Keratinocyte (primary cell): ENCODE results near the gene ING4. TPM values are rescaled to one million over a fixed set of nuclear protein-coding genes. Genes with fewer than 3 reads are reported as not detected.

ENCODE experiments used
- DNase-seq: peaks from one replicate; pipeline ENCODE4 v3.0.0-alpha.2; 2011; ENCODE audit warnings: low read depth, missing footprints, low spot score
- FAIRE-seq: peaks from 2 replicates; lab custom pipeline; 2011; peaks lifted over from hg19 to GRCh38; lab: Jason Lieb, UNC
- H2AFZ ChIP-seq: 2 replicates; pipeline ENCODE4 v1.6.0; 2012; ENCODE audit warnings: low read length, control low read depth, inconsistent platforms; ENCODE audit not compliant: control insufficient read depth
- H3K27ac ChIP-seq: 2 replicates; pipeline ENCODE4 v1.5.1; 2011; ENCODE audit warnings: low read length; ENCODE audit not compliant: control insufficient read depth, insufficient read depth
- H3K27me3 ChIP-seq: 3 replicates; pipeline ENCODE4 v1.6.0; 2011; ENCODE audit warnings: low read length; ENCODE audit not compliant: control insufficient read depth, insufficient read depth; ENCODE audit errors: extremely low read depth
- H3K36me3 ChIP-seq, 2 experiments: 2 replicates in 1 of 2; 3 replicates in 1 of 2; pipeline ENCODE4 v1.5.1; 2011; ENCODE audit warnings: low read length in 2 of 2, mild to moderate bottlenecking in 1 of 2; ENCODE audit not compliant: control insufficient read depth in 2 of 2, insufficient read depth in 2 of 2; ENCODE audit errors: extremely low read depth in 1 of 2
- H3K4me1 ChIP-seq: 3 replicates; pipeline ENCODE4 v1.5.1; 2011; ENCODE audit warnings: low read length; ENCODE audit not compliant: control insufficient read depth, insufficient read depth; ENCODE audit errors: extremely low read depth
- H3K4me2 ChIP-seq: 3 replicates; pipeline ENCODE4 v1.6.0; 2011; ENCODE audit warnings: low read depth, low read length; ENCODE audit not compliant: control insufficient read depth, insufficient read depth; ENCODE audit errors: extremely low read depth
- H3K4me3 ChIP-seq, 3 experiments: fragments of 200-600 bp in 1 of 3; sonication (generic) in 1 of 3; 2 replicates in 2 of 3; 3 replicates in 1 of 3; pipeline ENCODE4 v1.5.1; 2011 to 2016; ENCODE audit warnings: low read length in 3 of 3, mild to moderate bottlenecking in 3 of 3, control low read depth in 2 of 3, inconsistent platforms in 1 of 3, low read depth in 1 of 3, mixed read lengths in 1 of 3, mixed run types in 1 of 3, moderate library complexity in 1 of 3; ENCODE audit not compliant: control insufficient read depth in 2 of 3, insufficient read depth in 2 of 3; ENCODE audit errors: extremely low read depth in 1 of 3
- H3K79me2 ChIP-seq: 2 replicates; pipeline ENCODE4 v1.6.0; 2012; ENCODE audit warnings: low read length; ENCODE audit not compliant: control insufficient read depth, insufficient read depth
- H3K9ac ChIP-seq: 3 replicates; pipeline ENCODE4 v1.6.0; 2011; ENCODE audit warnings: low read length; ENCODE audit not compliant: control insufficient read depth, insufficient read depth; ENCODE audit errors: extremely low read depth
- H3K9me1 ChIP-seq: 3 replicates; pipeline ENCODE4 v1.6.0; 2011; ENCODE audit warnings: low read length; ENCODE audit not compliant: control insufficient read depth, insufficient read depth; ENCODE audit errors: extremely low read depth
- H3K9me3 ChIP-seq: 2 replicates; pipeline ENCODE4 v1.5.1; 2012; ENCODE audit warnings: low read depth, low read length; ENCODE audit not compliant: control insufficient read depth
- H4K20me1 ChIP-seq: 3 replicates; pipeline ENCODE4 v1.6.0; 2011; ENCODE audit warnings: low read length; ENCODE audit not compliant: control insufficient read depth, insufficient read depth; ENCODE audit errors: extremely low read depth
- CTCF ChIP-seq, 3 experiments: IDR thresholded peaks in 1 of 3; conservative IDR thresholded peaks in 1 of 3; optimal IDR thresholded peaks in 1 of 3; 2 replicates in 2 of 3; 3 replicates in 1 of 3; pipeline versions ENCODE3 to v1.5.1; 2011; ENCODE audit warnings: low read length in 3 of 3, mild to moderate bottlenecking in 3 of 3, moderate library complexity in 2 of 3, control low read depth in 1 of 3, inconsistent platforms in 1 of 3; ENCODE audit not compliant: insufficient read depth in 2 of 3; ENCODE audit errors: extremely low read depth in 1 of 3
- EZH2 ChIP-seq: IDR thresholded peaks from one replicate; pipeline ENCODE4 v1.6.1; 2012; ENCODE audit warnings: inconsistent platforms, mild to moderate bottlenecking, low read length, moderate library complexity
- dilution Hi-C: fragments of 300-500 bp; cut with MboI; formaldehyde crosslinking; loops from one replicate; pipeline ENCODE4 v1.7.0; 2020; ENCODE audit warnings: low sequenced_read_pairs; ENCODE audit not compliant: extremely low pct_ligation_motif_present
- polyA plus RNA-seq, 5 experiments: library from polyadenylated mRNA; depleted of rRNA in 3 of 5; stranded (reverse) in 3 of 5; stranded (forward) in 1 of 5; unstranded in 1 of 5; fragments of >200 nt; gene quantifications; 1 replicate in 1 of 5; 2 replicates in 3 of 5; 3 replicates in 1 of 5; pipeline versions ENCODE4 v1.2.1 to v1.2.3, GENCODE V29; 2011 to 2012; ENCODE audit warnings: missing spikeins in 2 of 5, low read depth in 1 of 5, low replicate concordance in 1 of 5

The ING4 gene
- polyA plus RNA-seq, 1 donor (not counting 4 experiments of a cell fraction or from before 2014, with no cell fraction given) = 30.4 TPM

- H3K9me3 ChIP-seq = peaks cover 17% of the 10 kb centered on the region
- peaks cover 9% of the 10 kb centered on the region for H3K27me3 ChIP-seq
- peak within 1 kb of the TSS; percentile 51 for H3K4me2 ChIP-seq
- no peaks in the 10 kb centered on the region for H4K20me1 ChIP-seq
- no peaks in the 10 kb centered on the region for H3K9me1 ChIP-seq
- DNase-seq (no peak), FAIRE-seq (no peak)
- H3K4me3 ChIP-seq = no peak within 1 kb of the TSS
- no peak for TF ChIP-seq EZH2
- TF ChIP-seq CTCF (optimal IDR thresholded peaks at IDR 0.05 in 1 of 3, IDR thresholded peaks at IDR 0.05 in 1 of 3, conservative IDR thresholded peaks at IDR 0.05 in 1 of 3; ENCODE audit: extremely low read depth in 1 of 3, insufficient read depth in 2 of 3, low read length in 3 of 3) = no peak
- no peak within 1 kb of the TSS for H3K9ac ChIP-seq
- H3K4me1 ChIP-seq = no peaks in the 10 kb centered on the region
- H3K79me2 ChIP-seq = no peaks in the 10 kb centered on the region
- H3K36me3 ChIP-seq = peaks cover 6 to 9% of the 10 kb centered on the region in 2 experiments
- H3K27ac ChIP-seq = no peak within 1 kb of the TSS
- dilution Hi-C loops = no loop called here
- no peak within 1 kb of the TSS for H2AFZ ChIP-seq
Observed at GRCh38 chr12:6647083-6647604, 15.8 kb downstream of the ING4 start, which contains the start of gene ACRBP. ACRBP (minus strand) TSS chr12:6647432; CDS start chr12:6647366, 66 bp downstream.

- Histone ChIP-seq H2AFZ (no peak overlapping the region), H4K20me1 (no peaks in the 10 kb centered on the region), H3K9me1 (no peaks in the 10 kb centered on the region), H3K27me3 (peaks cover 9% of the 10 kb centered on the region), H3K4me3 (no peak overlapping the region), H3K27ac (no peak overlapping the region), H3K79me2 (no peaks in the 10 kb centered on the region), H3K4me1 (no peaks in the 10 kb centered on the region), H3K36me3 (peaks cover 4 to 9% of the 10 kb centered on the region in 2 experiments), H3K9ac (no peak overlapping the region), H3K9me3 (peaks cover 17% of the 10 kb centered on the region), H3K4me2 (peak overlapping the region; percentile 51)
- dilution Hi-C loops = no loop called here
- FAIRE-seq = no peak
- no peak for TF ChIP-seq CTCF (optimal IDR thresholded peaks at IDR 0.05 in 1 of 3, IDR thresholded peaks at IDR 0.05 in 1 of 3, conservative IDR thresholded peaks at IDR 0.05 in 1 of 3; ENCODE audit: extremely low read depth in 1 of 3, insufficient read depth in 2 of 3, low read length in 3 of 3)
- TF ChIP-seq EZH2 = no peak
- DNase-seq = no peak
Observed at GRCh38 chr12:6646276-6647082, 16.4 kb downstream of the ING4 start.
